ENCODE measurements around the gene NFIA. TPM values are rescaled to one million over a fixed set of nuclear protein-coding genes. Genes with fewer than 3 reads are reported as not detected.

NFIA gene
- total and polyA plus RNA-seq, 2 donors (not counting 1 experiment from before 2014, with no cell fraction given) = 0.28 to 0.54 TPM

GRCh38 chr1:61299463-61299862 is 217.1 kb downstream of the NFIA start:
- no peak overlapping the region for H3K4me3 Mint-ChIP-seq
- DNase-seq = no peak
- no peak overlapping the region for H2AFZ ChIP-seq (ENCODE audit: insufficient read depth, low read depth, low read length, poor library complexity, severe bottlenecking)
- peaks cover 16% of the 10 kb centered on the region for H3K27me3 Mint-ChIP-seq
- ChIA-PET POLR2A (no interaction called here), CTCF (no interaction called here)
- no peak overlapping the region for H3K4me2 ChIP-seq (replicated peaks; ENCODE audit: low read depth, low read length, poor library complexity, severe bottlenecking)
- H4K20me1 ChIP-seq (ENCODE audit: control insufficient read depth, insufficient read depth, low read length, poor library complexity, severe bottlenecking) = no peaks in the 10 kb centered on the region
- WGBS (ENCODE audit: insufficient coverage) = no CpG with 5 or more reads among the region's 2 CpGs
- no peak overlapping the region for H3K9ac ChIP-seq (ENCODE audit: low read length)
- no peaks in the 10 kb centered on the region for H3K36me3 ChIP-seq (replicated peaks in 1 of 2; ENCODE audit: control extremely low read depth in 1 of 2, control insufficient read depth in 1 of 2, extremely low read depth in 1 of 2, insufficient read depth in 2 of 2, low read length in 1 of 2)
- no peaks in the 10 kb centered on the region for H3K9me3 Mint-ChIP-seq (ENCODE audit: insufficient read depth)
- H3K79me2 ChIP-seq (ENCODE audit: control insufficient read depth, insufficient read depth, low read length) = no peaks in the 10 kb centered on the region
- ATAC-seq (ENCODE audit: low read depth) = no peak
- H3K27me3 ChIP-seq (replicated peaks in 1 of 4; ENCODE audit: control extremely low read depth in 1 of 4, control insufficient read depth in 3 of 4, insufficient read depth in 4 of 4, low read length in 3 of 4) = no peaks in the 10 kb centered on the region
- H3K9me3 ChIP-seq (ENCODE audit: control extremely low read depth in 1 of 3, control insufficient read depth in 2 of 3, insufficient read depth in 1 of 3, low read length in 2 of 3) = no peaks in the 10 kb centered on the region
- intact Hi-C loops (cut with micrococcal nuclease) = no loop called here
- no peaks in the 10 kb centered on the region for H3K4me1 Mint-ChIP-seq
- no peak overlapping the region for H3K27ac ChIP-seq (ENCODE audit: low read length in 2 of 2)
- H3K27ac Mint-ChIP-seq = no peak overlapping the region
- TF ChIP-seq CTCF (IDR thresholded peaks at IDR 0.05) (no peak), EZH2 (IDR thresholded peaks at IDR 0.05; ENCODE audit: borderline replicate concordance, insufficient read depth, low read depth, low read length, poor library complexity, severe bottlenecking) (no peak)
- H3K4me1 ChIP-seq (ENCODE audit: control insufficient read depth in 2 of 2, insufficient read depth in 2 of 2, low read length in 2 of 2) = no peaks in the 10 kb centered on the region
- H3K4me3 ChIP-seq (ENCODE audit: control extremely low read depth in 1 of 5, extremely low read depth in 1 of 5, insufficient read depth in 1 of 5, low read depth in 2 of 5, low read length in 4 of 5) = no peak overlapping the region

GRCh38 chr1:61300899-61301298 is 218.5 kb downstream of the NFIA start:
- no peak overlapping the region for H3K4me3 ChIP-seq (ENCODE audit: control extremely low read depth in 1 of 5, extremely low read depth in 1 of 5, insufficient read depth in 1 of 5, low read depth in 2 of 5, low read length in 4 of 5)
- H3K79me2 ChIP-seq (ENCODE audit: control insufficient read depth, insufficient read depth, low read length) = no peaks in the 10 kb centered on the region
- no peak overlapping the region for H2AFZ ChIP-seq (ENCODE audit: insufficient read depth, low read depth, low read length, poor library complexity, severe bottlenecking)
- no peak for TF ChIP-seq EZH2 (IDR thresholded peaks at IDR 0.05; ENCODE audit: borderline replicate concordance, insufficient read depth, low read depth, low read length, poor library complexity, severe bottlenecking)
- TF ChIP-seq CTCF (IDR thresholded peaks at IDR 0.05) = no peak
- no peak overlapping the region for H3K4me3 Mint-ChIP-seq
- H3K27ac Mint-ChIP-seq = no peak overlapping the region
- ChIA-PET CTCF (no interaction called here), POLR2A (no interaction called here)
- H3K4me1 Mint-ChIP-seq = no peaks in the 10 kb centered on the region
- no peak overlapping the region for H3K4me2 ChIP-seq (replicated peaks; ENCODE audit: low read depth, low read length, poor library complexity, severe bottlenecking)
- no peak overlapping the region for H3K27ac ChIP-seq (ENCODE audit: low read length in 2 of 2)
- DNase-seq (no peak), ATAC-seq (ENCODE audit: low read depth) (no peak)
- WGBS (ENCODE audit: insufficient coverage) = no CpG with 5 or more reads among the region's 3 CpGs
- peaks cover 16% of the 10 kb centered on the region for H3K27me3 Mint-ChIP-seq
- H3K27me3 ChIP-seq (replicated peaks in 1 of 4; ENCODE audit: control extremely low read depth in 1 of 4, control insufficient read depth in 3 of 4, insufficient read depth in 4 of 4, low read length in 3 of 4) = no peaks in the 10 kb centered on the region
- H4K20me1 ChIP-seq (ENCODE audit: control insufficient read depth, insufficient read depth, low read length, poor library complexity, severe bottlenecking) = no peaks in the 10 kb centered on the region
- H3K9me3 ChIP-seq (ENCODE audit: control extremely low read depth in 1 of 3, control insufficient read depth in 2 of 3, insufficient read depth in 1 of 3, low read length in 2 of 3) = no peaks in the 10 kb centered on the region
- no peaks in the 10 kb centered on the region for H3K9me3 Mint-ChIP-seq (ENCODE audit: insufficient read depth)
- H3K9ac ChIP-seq (ENCODE audit: low read length) = no peak overlapping the region
- intact Hi-C loops (cut with micrococcal nuclease) = no loop called here
- no peaks in the 10 kb centered on the region for H3K4me1 ChIP-seq (ENCODE audit: control insufficient read depth in 2 of 2, insufficient read depth in 2 of 2, low read length in 2 of 2)
- H3K36me3 ChIP-seq (replicated peaks in 1 of 2; ENCODE audit: control extremely low read depth in 1 of 2, control insufficient read depth in 1 of 2, extremely low read depth in 1 of 2, insufficient read depth in 2 of 2, low read length in 1 of 2) = no peaks in the 10 kb centered on the region

All from B cell (primary cell).